Fibroblast of lung (primary cell): ENCODE results near the gene OTUB1.

ENCODE experiments used
- CTCF ChIP-seq, 2 donors: IDR thresholded peaks in 1 of 2; conservative IDR thresholded peaks in 1 of 2; 1 replicate in 1 of 2; 2 replicates in 1 of 2; pipeline ENCODE4 v1.5.1; 2011 to 2012; ENCODE audit warnings: low read length in 2 of 2, control low read depth in 1 of 2, inconsistent platforms in 1 of 2, low read depth in 1 of 2, mild to moderate bottlenecking in 1 of 2
- EZH2 ChIP-seq: IDR thresholded peaks from 2 replicates; pipeline ENCODE4 v1.5.1; 2012; ENCODE audit warnings: low read length, control low read depth, mild to moderate bottlenecking; ENCODE audit errors: missing control alignments

- TF ChIP-seq CTCF (conservative IDR thresholded peaks at IDR 0.05 in 1 of 2, IDR thresholded peaks at IDR 0.05 in 1 of 2; ENCODE audit: low read depth in 1 of 2, low read length in 2 of 2), result no peak
- no peak for TF ChIP-seq EZH2
Observed at GRCh38 chr11:64043545-64043944, 57.3 kb downstream of the OTUB1 start.
